Keratinocyte (primary cell): ENCODE results near the gene THAP10. TPM values are rescaled to one million over a fixed set of nuclear protein-coding genes. Genes with fewer than 3 reads are reported as not detected.
A peak's percentile ranks its signal among the peaks of the same experiment; 100 is the strongest.

Experiments used
- DNase-seq: peaks from one replicate; pipeline ENCODE4 v3.0.0-alpha.2; 2011; ENCODE audit warnings: low read depth, missing footprints, low spot score
- FAIRE-seq: peaks from 2 replicates; lab custom pipeline; 2011; peaks lifted over from hg19 to GRCh38; lab: Jason Lieb, UNC
- H2AFZ ChIP-seq: 2 replicates; pipeline ENCODE4 v1.6.0; 2012; ENCODE audit warnings: low read length, control low read depth, inconsistent platforms; ENCODE audit not compliant: control insufficient read depth
- H3K27ac ChIP-seq: 2 replicates; pipeline ENCODE4 v1.5.1; 2011; ENCODE audit warnings: low read length; ENCODE audit not compliant: control insufficient read depth, insufficient read depth
- H3K27me3 ChIP-seq: 3 replicates; pipeline ENCODE4 v1.6.0; 2011; ENCODE audit warnings: low read length; ENCODE audit not compliant: control insufficient read depth, insufficient read depth; ENCODE audit errors: extremely low read depth
- H3K36me3 ChIP-seq, 2 experiments: 2 replicates in 1 of 2; 3 replicates in 1 of 2; pipeline ENCODE4 v1.5.1; 2011; ENCODE audit warnings: low read length in 2 of 2, mild to moderate bottlenecking in 1 of 2; ENCODE audit not compliant: control insufficient read depth in 2 of 2, insufficient read depth in 2 of 2; ENCODE audit errors: extremely low read depth in 1 of 2
- H3K4me1 ChIP-seq: 3 replicates; pipeline ENCODE4 v1.5.1; 2011; ENCODE audit warnings: low read length; ENCODE audit not compliant: control insufficient read depth, insufficient read depth; ENCODE audit errors: extremely low read depth
- H3K4me2 ChIP-seq: 3 replicates; pipeline ENCODE4 v1.6.0; 2011; ENCODE audit warnings: low read depth, low read length; ENCODE audit not compliant: control insufficient read depth, insufficient read depth; ENCODE audit errors: extremely low read depth
- H3K4me3 ChIP-seq, 3 experiments: fragments of 200-600 bp in 1 of 3; sonication (generic) in 1 of 3; 2 replicates in 2 of 3; 3 replicates in 1 of 3; pipeline ENCODE4 v1.5.1; 2011 to 2016; ENCODE audit warnings: low read length in 3 of 3, mild to moderate bottlenecking in 3 of 3, control low read depth in 2 of 3, inconsistent platforms in 1 of 3, low read depth in 1 of 3, mixed read lengths in 1 of 3, mixed run types in 1 of 3, moderate library complexity in 1 of 3; ENCODE audit not compliant: control insufficient read depth in 2 of 3, insufficient read depth in 2 of 3; ENCODE audit errors: extremely low read depth in 1 of 3
- H3K79me2 ChIP-seq: 2 replicates; pipeline ENCODE4 v1.6.0; 2012; ENCODE audit warnings: low read length; ENCODE audit not compliant: control insufficient read depth, insufficient read depth
- H3K9ac ChIP-seq: 3 replicates; pipeline ENCODE4 v1.6.0; 2011; ENCODE audit warnings: low read length; ENCODE audit not compliant: control insufficient read depth, insufficient read depth; ENCODE audit errors: extremely low read depth
- H3K9me1 ChIP-seq: 3 replicates; pipeline ENCODE4 v1.6.0; 2011; ENCODE audit warnings: low read length; ENCODE audit not compliant: control insufficient read depth, insufficient read depth; ENCODE audit errors: extremely low read depth
- H3K9me3 ChIP-seq: 2 replicates; pipeline ENCODE4 v1.5.1; 2012; ENCODE audit warnings: low read depth, low read length; ENCODE audit not compliant: control insufficient read depth
- H4K20me1 ChIP-seq: 3 replicates; pipeline ENCODE4 v1.6.0; 2011; ENCODE audit warnings: low read length; ENCODE audit not compliant: control insufficient read depth, insufficient read depth; ENCODE audit errors: extremely low read depth
- CTCF ChIP-seq, 3 experiments: IDR thresholded peaks in 1 of 3; conservative IDR thresholded peaks in 1 of 3; optimal IDR thresholded peaks in 1 of 3; 2 replicates in 2 of 3; 3 replicates in 1 of 3; pipeline versions ENCODE3 to v1.5.1; 2011; ENCODE audit warnings: low read length in 3 of 3, mild to moderate bottlenecking in 3 of 3, moderate library complexity in 2 of 3, control low read depth in 1 of 3, inconsistent platforms in 1 of 3; ENCODE audit not compliant: insufficient read depth in 2 of 3; ENCODE audit errors: extremely low read depth in 1 of 3
- EZH2 ChIP-seq: IDR thresholded peaks from one replicate; pipeline ENCODE4 v1.6.1; 2012; ENCODE audit warnings: inconsistent platforms, mild to moderate bottlenecking, low read length, moderate library complexity
- dilution Hi-C: fragments of 300-500 bp; cut with MboI; formaldehyde crosslinking; loops from one replicate; pipeline ENCODE4 v1.7.0; 2020; ENCODE audit warnings: low sequenced_read_pairs; ENCODE audit not compliant: extremely low pct_ligation_motif_present
- polyA plus RNA-seq, 5 experiments: library from polyadenylated mRNA; depleted of rRNA in 3 of 5; stranded (reverse) in 3 of 5; stranded (forward) in 1 of 5; unstranded in 1 of 5; fragments of >200 nt; gene quantifications; 1 replicate in 1 of 5; 2 replicates in 3 of 5; 3 replicates in 1 of 5; pipeline versions ENCODE4 v1.2.1 to v1.2.3, GENCODE V29; 2011 to 2012; ENCODE audit warnings: missing spikeins in 2 of 5, low read depth in 1 of 5, low replicate concordance in 1 of 5

Gene THAP10
- polyA plus RNA-seq, 1 donor (not counting 4 experiments of a cell fraction or from before 2014, with no cell fraction given), result 3.1 TPM

GRCh38 chr15:70910958-70911357 is 18.7 kb upstream of the THAP10 start:
- Histone ChIP-seq H3K4me1 (peaks cover 6% of the 10 kb centered on the region), H3K4me2 (no peak overlapping the region), H3K27ac (no peak overlapping the region), H3K9me1 (no peaks in the 10 kb centered on the region), H3K27me3 (no peaks in the 10 kb centered on the region), H3K79me2 (no peaks in the 10 kb centered on the region), H3K9ac (no peak overlapping the region), H4K20me1 (no peaks in the 10 kb centered on the region), H2AFZ (no peak overlapping the region), H3K9me3 (peaks cover 7% of the 10 kb centered on the region), H3K4me3 (no peak overlapping the region), H3K36me3 (no peaks in the 10 kb centered on the region)
- FAIRE-seq (peak; percentile 48), DNase-seq (no peak)
- dilution Hi-C loops, result no loop called here
- TF ChIP-seq CTCF (optimal IDR thresholded peaks at IDR 0.05 in 1 of 3, IDR thresholded peaks at IDR 0.05 in 1 of 3, conservative IDR thresholded peaks at IDR 0.05 in 1 of 3; ENCODE audit: extremely low read depth in 1 of 3, insufficient read depth in 2 of 3, low read length in 3 of 3) (no peak), EZH2 (no peak)

GRCh38 chr15:70907784-70908471 is 15.7 kb upstream of the THAP10 start:
- no peaks in the 10 kb centered on the region for H3K79me2 ChIP-seq
- no peaks in the 10 kb centered on the region for H3K27me3 ChIP-seq
- FAIRE-seq (peak; percentile 34), DNase-seq (no peak)
- H3K4me2 ChIP-seq, result no peak overlapping the region
- H3K9ac ChIP-seq, result no peak overlapping the region
- TF ChIP-seq EZH2 (no peak), CTCF (optimal IDR thresholded peaks at IDR 0.05 in 1 of 3, IDR thresholded peaks at IDR 0.05 in 1 of 3, conservative IDR thresholded peaks at IDR 0.05 in 1 of 3; ENCODE audit: extremely low read depth in 1 of 3, insufficient read depth in 2 of 3, low read length in 3 of 3) (peak in 2 of 3 experiments; percentile 17 to 40)
- H3K36me3 ChIP-seq, result no peaks in the 10 kb centered on the region
- H3K27ac ChIP-seq, result no peak overlapping the region
- no peaks in the 10 kb centered on the region for H3K9me1 ChIP-seq
- H4K20me1 ChIP-seq, result no peaks in the 10 kb centered on the region
- H3K9me3 ChIP-seq, result peaks cover 7% of the 10 kb centered on the region
- dilution Hi-C loops, result no loop called here
- no peak overlapping the region for H3K4me3 ChIP-seq
- H3K4me1 ChIP-seq, result peaks cover 6% of the 10 kb centered on the region
- H2AFZ ChIP-seq, result no peak overlapping the region
